ENCODE data around the gene HOXA1. TPM values are rescaled to one million over a fixed set of nuclear protein-coding genes. Genes with fewer than 3 reads are reported as not detected.

Gene HOXA1
- total RNA-seq, 2 experiments from 2014 or later = 0.22 to 0.58 TPM

GRCh38 chr7:27110186-27111031, 14.6 kb upstream of the HOXA1 start:
- Mint-ChIP-seq H3K36me3 (ENCODE audit: low read depth) (no peaks in the 10 kb centered on the region), H3K9me3 (no peaks in the 10 kb centered on the region), H3K4me3 (no peak overlapping the region), H3K27ac (no peak overlapping the region), H3K4me1 (no peaks in the 10 kb centered on the region), H3K27me3 (peaks cover 8% of the 10 kb centered on the region)
- ChIA-PET CTCF (no interaction called here), POLR2A (no interaction called here)
- DNase-seq = no peak

- POLR2A ChIA-PET = no interaction called here
- Mint-ChIP-seq H3K36me3 (ENCODE audit: low read depth) (no peaks in the 10 kb centered on the region), H3K4me1 (no peaks in the 10 kb centered on the region), H3K27me3 (peaks cover 14% of the 10 kb centered on the region), H3K9me3 (no peaks in the 10 kb centered on the region), H3K4me3 (no peak overlapping the region), H3K27ac (no peak overlapping the region)
- CTCF ChIA-PET = no interaction called here
- no peak for DNase-seq
Observed at GRCh38 chr7:27109466-27110185, 13.8 kb upstream of the HOXA1 start.

GRCh38 chr7:27108390-27109127, 12.8 kb upstream of the HOXA1 start:
- ChIA-PET POLR2A (no interaction called here), CTCF (no interaction called here)
- DNase-seq = no peak
- Mint-ChIP-seq H3K4me1 (no peaks in the 10 kb centered on the region), H3K36me3 (ENCODE audit: low read depth) (no peaks in the 10 kb centered on the region), H3K9me3 (no peaks in the 10 kb centered on the region), H3K27me3 (peaks cover 25% of the 10 kb centered on the region), H3K27ac (no peak overlapping the region), H3K4me3 (no peak overlapping the region)

GRCh38 chr7:27107391-27108381, 11.9 kb upstream of the HOXA1 start:
- H3K9me3 Mint-ChIP-seq = no peaks in the 10 kb centered on the region
- no peak for DNase-seq
- H3K27ac Mint-ChIP-seq = no peak overlapping the region
- CTCF ChIA-PET = no interaction called here
- POLR2A ChIA-PET = no interaction called here
- no peak overlapping the region for H3K4me3 Mint-ChIP-seq
- H3K4me1 Mint-ChIP-seq = peaks cover 4% of the 10 kb centered on the region
- peaks cover 4% of the 10 kb centered on the region for H3K36me3 Mint-ChIP-seq (ENCODE audit: low read depth)
- H3K27me3 Mint-ChIP-seq = peaks cover 33% of the 10 kb centered on the region

GRCh38 chr7:27106901-27107240, 11.1 kb upstream of the HOXA1 start:
- Mint-ChIP-seq H3K36me3 (ENCODE audit: low read depth) (peaks cover 4% of the 10 kb centered on the region), H3K4me1 (peaks cover 5% of the 10 kb centered on the region), H3K9me3 (no peaks in the 10 kb centered on the region), H3K4me3 (no peak overlapping the region), H3K27ac (no peak overlapping the region), H3K27me3 (peaks cover 40% of the 10 kb centered on the region)
- ChIA-PET POLR2A (no interaction called here), CTCF (no interaction called here)
- DNase-seq = no peak

GRCh38 chr7:27106181-27106900, 10.5 kb upstream of the HOXA1 start:
- Mint-ChIP-seq H3K9me3 (no peaks in the 10 kb centered on the region), H3K27ac (no peak overlapping the region), H3K36me3 (ENCODE audit: low read depth) (peaks cover 8% of the 10 kb centered on the region), H3K4me1 (peaks cover 8% of the 10 kb centered on the region), H3K4me3 (no peak overlapping the region), H3K27me3 (peaks cover 45% of the 10 kb centered on the region)
- CTCF ChIA-PET = no interaction called here
- POLR2A ChIA-PET = no interaction called here
- DNase-seq = no peak

GRCh38 chr7:27105301-27106031, 9.7 kb upstream of the HOXA1 start:
- H3K9me3 Mint-ChIP-seq = no peaks in the 10 kb centered on the region
- no peak overlapping the region for H3K4me3 Mint-ChIP-seq
- no peak for DNase-seq
- H3K27ac Mint-ChIP-seq = no peak overlapping the region
- H3K36me3 Mint-ChIP-seq (ENCODE audit: low read depth) = peaks cover 8% of the 10 kb centered on the region
- CTCF ChIA-PET = no interaction called here
- H3K4me1 Mint-ChIP-seq = peaks cover 8% of the 10 kb centered on the region
- H3K27me3 Mint-ChIP-seq = peaks cover 53% of the 10 kb centered on the region
- POLR2A ChIA-PET = no interaction called here

- Mint-ChIP-seq H3K4me1 (peaks cover 8% of the 10 kb centered on the region), H3K27me3 (peaks cover 63% of the 10 kb centered on the region), H3K9me3 (no peaks in the 10 kb centered on the region), H3K27ac (no peak overlapping the region), H3K4me3 (no peak overlapping the region), H3K36me3 (ENCODE audit: low read depth) (peaks cover 12% of the 10 kb centered on the region)
- ChIA-PET POLR2A (no interaction called here), CTCF (interaction anchor here (0.5 kb wide), 1 partner anchor 42 kb away, joined by 3 read pairs; no protein-coding TSS in a partner anchor)
- DNase-seq = no peak
Observed at GRCh38 chr7:27104341-27105058, 8.7 kb upstream of the HOXA1 start.

- Mint-ChIP-seq H3K27ac (no peak overlapping the region), H3K4me3 (no peak overlapping the region), H3K36me3 (ENCODE audit: low read depth) (peaks cover 16% of the 10 kb centered on the region), H3K4me1 (peaks cover 8% of the 10 kb centered on the region), H3K27me3 (peaks cover 70% of the 10 kb centered on the region), H3K9me3 (no peaks in the 10 kb centered on the region)
- ChIA-PET CTCF (no interaction called here), POLR2A (no interaction called here)
- DNase-seq = no peak
Observed at GRCh38 chr7:27103489-27104226, 7.9 kb upstream of the HOXA1 start.

- CTCF ChIA-PET = no interaction called here
- peaks cover 12% of the 10 kb centered on the region for H3K4me1 Mint-ChIP-seq
- no peak for DNase-seq
- H3K4me3 Mint-ChIP-seq = no peak within 1 kb of the TSS
- POLR2A ChIA-PET = no interaction called here
- H3K9me3 Mint-ChIP-seq = no peaks in the 10 kb centered on the region
- peaks cover 18% of the 10 kb centered on the region for H3K36me3 Mint-ChIP-seq (ENCODE audit: low read depth)
- peaks cover 79% of the 10 kb centered on the region for H3K27me3 Mint-ChIP-seq
- no peak within 1 kb of the TSS for H3K27ac Mint-ChIP-seq
Observed at GRCh38 chr7:27102581-27103442, 7.0 kb upstream of the HOXA1 start, which contains the start of gene HOXA2. Gene HOXA2, minus strand, starts transcription at chr7:27102683. Its CDS starts 183 bp downstream, at chr7:27102500.

All from activated CD4-positive, alpha-beta T cell treated with anti-CD3 and anti-CD28 coated beads, Interleukin-2, amount 10 ng/mL, durations not matched to agents 7 days and 5 days (primary cell).